Neural cell (in vitro differentiated cells): Measurements from ENCODE around the gene CLC. TPM values are rescaled to one million over a fixed set of nuclear protein-coding genes. Genes with fewer than 3 reads are reported as not detected.

Experiments used
- H2AFZ ChIP-seq: fragments of 200-600, 300-800 bp; sonication (generic), shearing (Covaris generic); 2 replicates; pipeline ENCODE4 v1.6.0; 2014; ENCODE audit warnings: low read depth, mild to moderate bottlenecking, antibody characterized with exemption, low read length, moderate library complexity
- H3F3A ChIP-seq: fragments of 200-600 bp; shearing (Covaris generic); 2 replicates; pipeline ENCODE4 v1.6.1; 2016; ENCODE audit warnings: mild to moderate bottlenecking, moderate library complexity, mixed read lengths, antibody characterized with exemption, low read length; ENCODE audit not compliant: insufficient read depth, poor library complexity, severe bottlenecking
- H3K27ac ChIP-seq: fragments of 200-600, 300-800 bp; sonication (generic), shearing (Covaris generic); 2 replicates; pipeline ENCODE4 v1.5.1; 2014; ENCODE audit warnings: mild to moderate bottlenecking, low read length, moderate library complexity
- H3K27me3 ChIP-seq: fragments of 300-800, 200-600 bp; sonication (generic), shearing (Covaris generic); 2 replicates; pipeline ENCODE4 v1.6.0; 2014; ENCODE audit warnings: mild to moderate bottlenecking, low read depth, low read length, moderate library complexity; ENCODE audit not compliant: insufficient read depth
- H3K36me3 ChIP-seq: fragments of 300-800, 200-600 bp; sonication (generic), shearing (Covaris generic); 2 replicates; pipeline ENCODE4 v1.5.1; 2014; ENCODE audit warnings: mild to moderate bottlenecking, antibody characterized with exemption, low read length, moderate library complexity; ENCODE audit not compliant: insufficient read depth
- H3K4me2 ChIP-seq: fragments of 300-800, 200-600 bp; sonication (generic), shearing (Covaris generic); 2 replicates; pipeline ENCODE4 v1.6.0; 2014; ENCODE audit warnings: mild to moderate bottlenecking, low read length
- H3K4me3 ChIP-seq: fragments of 300-800, 200-600 bp; sonication (generic), shearing (Covaris generic); 2 replicates; pipeline ENCODE4 v1.5.1; 2014; ENCODE audit warnings: mild to moderate bottlenecking, low read length, moderate library complexity
- H3K79me2 ChIP-seq: fragments of 200-600 bp; shearing (Covaris generic); replicated peaks from 2 replicates; pipeline ENCODE4 v1.6.0; 2014; ENCODE audit warnings: mild to moderate bottlenecking, low read length, moderate library complexity; ENCODE audit not compliant: insufficient read depth
- H3K9ac ChIP-seq: fragments of 300-800, 200-600 bp; sonication (generic), shearing (Covaris generic); 2 replicates; pipeline ENCODE4 v1.6.1; 2016; ENCODE audit warnings: mild to moderate bottlenecking, low read length, mixed read lengths
- H3K9me2 ChIP-seq: fragments of 200-600 bp; shearing (Covaris generic); 2 replicates; pipeline ENCODE4 v1.6.1; 2016; ENCODE audit warnings: mild to moderate bottlenecking, low read length, mixed read lengths; ENCODE audit not compliant: insufficient read depth
- H3K9me3 ChIP-seq: fragments of 200-600, 300-800 bp; sonication (generic), shearing (Covaris generic); 2 replicates; pipeline ENCODE4 v1.6.1; 2016; ENCODE audit warnings: mild to moderate bottlenecking, mixed run types, low read length, moderate library complexity, mixed read lengths
- H4K20me1 ChIP-seq: fragments of 200-600 bp; shearing (Covaris generic); 2 replicates; pipeline ENCODE4 v1.6.1; 2016; ENCODE audit warnings: mild to moderate bottlenecking, mixed run types; ENCODE audit not compliant: insufficient read depth
- EP300 ChIP-seq: fragments of 450-650 bp; conservative IDR thresholded peaks from 2 replicates; pipeline ENCODE4 v1.6.1; 2014; ENCODE audit warnings: antibody characterized with exemption, mild to moderate bottlenecking, moderate library complexity; ENCODE audit not compliant: poor library complexity, severe bottlenecking
- EZH2 ChIP-seq: fragments of 200-600, 300-800 bp; shearing (Covaris generic), sonication (generic); IDR thresholded peaks from 2 replicates; pipeline ENCODE4 v1.6.1; 2014; ENCODE audit warnings: antibody characterized with exemption, low read length, borderline replicate concordance, mild to moderate bottlenecking; ENCODE audit not compliant: insufficient read depth, poor library complexity, severe bottlenecking
- POLR2AphosphoS5 ChIP-seq: IDR thresholded peaks from 2 replicates; pipeline ENCODE4 v1.6.1; 2012
- RAD21 ChIP-seq: fragments of 450-650 bp; conservative IDR thresholded peaks from 2 replicates; pipeline ENCODE4 v1.6.1; 2014; ENCODE audit warnings: antibody characterized with exemption, mild to moderate bottlenecking, moderate library complexity
- SMC3 ChIP-seq: fragments of 450-650 bp; conservative IDR thresholded peaks from 2 replicates; pipeline ENCODE4 v1.6.1; 2014; ENCODE audit warnings: antibody characterized with exemption, mild to moderate bottlenecking, moderate library complexity; ENCODE audit not compliant: poor library complexity
- TAF1 ChIP-seq: IDR thresholded peaks from 2 replicates; pipeline ENCODE4 v1.6.1; 2012; ENCODE audit warnings: low read depth
- polyA plus RNA-seq: library from polyadenylated mRNA; depleted of rRNA; stranded (reverse); fragments of >200 nt; gene quantifications from 2 replicates; pipeline ENCODE4 v1.2.3, GENCODE V29; 2014
- TF ChIP-seq, protein P1 (sequence below): fragments of 450-650 bp; IDR thresholded peaks from 2 replicates; pipeline ENCODE4 v1.5.1; 2014; ENCODE audit warnings: antibody characterized with exemption, mild to moderate bottlenecking, moderate library complexity; ENCODE audit not compliant: poor library complexity, severe bottlenecking
- TF ChIP-seq, protein P2 (sequence below): IDR thresholded peaks from 2 replicates; pipeline ENCODE4 v1.6.1; 2012; ENCODE audit warnings: borderline replicate concordance

CLC gene
- polyA plus RNA-seq, 1 donor from 2014 or later: 1.1 TPM

DNA sequence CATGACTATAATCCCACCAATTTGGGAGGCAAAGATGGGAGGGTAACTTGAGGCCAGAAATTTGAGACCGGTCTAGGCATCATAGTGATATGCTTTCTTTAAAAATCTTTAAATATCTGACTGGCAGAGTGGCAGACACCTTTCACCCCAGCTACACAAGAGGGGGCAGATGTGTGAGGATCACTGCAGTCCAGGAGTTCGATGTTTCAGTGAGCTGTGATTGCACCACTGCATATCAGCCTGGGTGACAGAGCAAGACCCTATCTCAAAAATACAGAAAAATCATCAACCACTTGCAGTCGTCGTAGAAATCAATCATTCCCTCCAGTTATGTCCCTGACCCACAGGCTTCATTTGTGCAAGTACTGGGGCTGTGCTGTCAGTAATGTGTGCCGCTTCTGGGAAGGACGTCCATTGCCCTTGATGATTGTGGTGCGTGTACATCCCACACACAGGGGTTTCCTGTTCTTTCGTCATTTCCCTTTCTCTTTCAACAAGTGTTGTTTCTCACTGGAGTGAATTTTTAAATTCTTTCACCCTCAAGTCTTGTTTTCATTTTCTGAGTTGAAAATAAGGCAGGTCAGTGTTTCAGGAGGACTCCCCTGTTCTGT is 32.1 kb downstream of the CLC start:
- Histone ChIP-seq H3K79me2 (no peaks in the 10 kb centered on the region), H3K4me3 (no peak overlapping the region), H3K9me2 (no peaks in the 10 kb centered on the region), H3K36me3 (no peaks in the 10 kb centered on the region), H3K9ac (no peak overlapping the region), H3K27ac (no peak overlapping the region), H3K27me3 (no peaks in the 10 kb centered on the region), H3F3A (no peaks in the 10 kb centered on the region), H3K4me2 (no peak overlapping the region), H3K9me3 (no peaks in the 10 kb centered on the region), H4K20me1 (no peaks in the 10 kb centered on the region), H2AFZ (no peak overlapping the region)
- no peak for TF ChIP-seq EZH2
- TF ChIP-seq SMC3: no peak
- TF ChIP-seq, protein P1, sequence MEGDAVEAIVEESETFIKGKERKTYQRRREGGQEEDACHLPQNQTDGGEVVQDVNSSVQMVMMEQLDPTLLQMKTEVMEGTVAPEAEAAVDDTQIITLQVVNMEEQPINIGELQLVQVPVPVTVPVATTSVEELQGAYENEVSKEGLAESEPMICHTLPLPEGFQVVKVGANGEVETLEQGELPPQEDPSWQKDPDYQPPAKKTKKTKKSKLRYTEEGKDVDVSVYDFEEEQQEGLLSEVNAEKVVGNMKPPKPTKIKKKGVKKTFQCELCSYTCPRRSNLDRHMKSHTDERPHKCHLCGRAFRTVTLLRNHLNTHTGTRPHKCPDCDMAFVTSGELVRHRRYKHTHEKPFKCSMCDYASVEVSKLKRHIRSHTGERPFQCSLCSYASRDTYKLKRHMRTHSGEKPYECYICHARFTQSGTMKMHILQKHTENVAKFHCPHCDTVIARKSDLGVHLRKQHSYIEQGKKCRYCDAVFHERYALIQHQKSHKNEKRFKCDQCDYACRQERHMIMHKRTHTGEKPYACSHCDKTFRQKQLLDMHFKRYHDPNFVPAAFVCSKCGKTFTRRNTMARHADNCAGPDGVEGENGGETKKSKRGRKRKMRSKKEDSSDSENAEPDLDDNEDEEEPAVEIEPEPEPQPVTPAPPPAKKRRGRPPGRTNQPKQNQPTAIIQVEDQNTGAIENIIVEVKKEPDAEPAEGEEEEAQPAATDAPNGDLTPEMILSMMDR: no peak

DNA sequence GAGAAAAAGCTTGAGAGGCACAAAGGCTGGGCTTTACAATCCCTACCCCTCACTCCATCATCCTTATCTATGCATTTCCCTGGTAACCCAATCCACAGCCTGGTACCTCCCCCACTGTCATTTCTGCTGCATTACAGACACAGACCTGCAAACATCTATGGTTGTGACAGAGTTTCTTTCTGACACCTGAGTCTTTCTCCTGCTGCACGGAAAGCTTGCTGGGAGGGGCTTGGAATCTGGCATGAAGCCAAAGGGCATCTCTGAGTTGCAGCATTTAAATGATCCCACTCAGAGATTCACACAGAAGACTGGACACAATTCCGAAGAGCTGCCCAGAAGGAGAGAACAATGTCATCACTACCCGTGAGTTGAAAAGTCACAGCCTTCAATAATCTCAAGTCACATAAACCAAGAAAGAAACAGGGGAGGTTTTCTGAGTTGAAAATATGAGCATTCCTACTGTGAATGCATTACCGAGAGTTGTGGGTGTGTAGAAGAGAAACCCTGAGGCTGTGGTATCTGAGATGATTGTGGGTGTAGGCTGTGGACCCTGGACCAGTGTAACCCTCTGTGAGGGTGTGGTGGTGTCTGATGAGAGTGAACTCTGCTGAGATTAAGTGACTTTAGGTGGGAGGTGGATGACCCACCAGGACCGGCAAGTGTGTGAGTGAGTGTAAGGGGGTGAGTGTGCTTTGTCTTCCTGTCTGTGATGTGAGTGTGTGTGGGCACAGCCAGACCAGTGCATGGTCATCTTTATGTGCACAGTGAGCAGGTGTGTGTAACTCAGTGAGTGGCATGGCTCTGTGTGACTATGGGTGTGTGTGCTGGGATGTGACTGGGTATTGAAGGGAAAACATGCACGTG is 33.4 kb downstream of the CLC start, which contains the start of gene LGALS14:
Gene LGALS14, plus strand, starts transcription at position 301 of the 864 bp plus-strand sequence. Its CDS starts 48 bp downstream, at position 349.
- Histone ChIP-seq H3K4me2 (no peak within 1 kb of the TSS), H2AFZ (no peak within 1 kb of the TSS), H3K9ac (no peak within 1 kb of the TSS), H3K79me2 (no peaks in the 10 kb centered on the region), H3K36me3 (no peaks in the 10 kb centered on the region), H3K9me3 (no peaks in the 10 kb centered on the region), H3K9me2 (no peaks in the 10 kb centered on the region), H3F3A (no peaks in the 10 kb centered on the region), H3K27me3 (no peaks in the 10 kb centered on the region), H4K20me1 (no peaks in the 10 kb centered on the region), H3K27ac (no peak within 1 kb of the TSS), H3K4me3 (no peak within 1 kb of the TSS)
- TF ChIP-seq EZH2 (no peak), EP300 (no peak), TAF1 (no peak)
- TF ChIP-seq, protein P1: no peak

DNA sequence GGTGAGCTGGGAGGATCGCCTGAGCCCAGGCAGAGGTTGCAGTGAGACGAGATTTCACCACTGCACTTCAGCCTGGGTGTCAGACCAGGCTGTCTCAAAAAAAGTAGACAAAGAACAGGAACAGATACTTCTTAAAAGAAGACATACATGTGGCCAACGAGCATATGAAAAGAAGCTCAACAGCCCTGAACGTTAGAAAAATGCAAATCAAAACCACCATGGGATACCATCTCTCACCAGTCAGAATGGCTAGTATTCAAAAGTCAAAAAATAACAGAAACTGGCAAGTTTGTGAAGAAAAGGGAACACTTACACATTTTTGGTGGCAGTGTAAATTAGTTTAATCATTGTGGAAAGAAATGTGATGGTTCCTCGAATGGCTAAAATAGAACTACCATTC is 36.5 kb downstream of the CLC start:
- H3K27me3 ChIP-seq: no peaks in the 10 kb centered on the region
- H3F3A ChIP-seq: no peaks in the 10 kb centered on the region
- H3K9me2 ChIP-seq: no peaks in the 10 kb centered on the region
- H3K9ac ChIP-seq: no peak overlapping the region
- TF ChIP-seq SMC3 (no peak), TAF1 (no peak), EZH2 (no peak), RAD21 (no peak), POLR2AphosphoS5 (no peak)
- TF ChIP-seq, protein P2, sequence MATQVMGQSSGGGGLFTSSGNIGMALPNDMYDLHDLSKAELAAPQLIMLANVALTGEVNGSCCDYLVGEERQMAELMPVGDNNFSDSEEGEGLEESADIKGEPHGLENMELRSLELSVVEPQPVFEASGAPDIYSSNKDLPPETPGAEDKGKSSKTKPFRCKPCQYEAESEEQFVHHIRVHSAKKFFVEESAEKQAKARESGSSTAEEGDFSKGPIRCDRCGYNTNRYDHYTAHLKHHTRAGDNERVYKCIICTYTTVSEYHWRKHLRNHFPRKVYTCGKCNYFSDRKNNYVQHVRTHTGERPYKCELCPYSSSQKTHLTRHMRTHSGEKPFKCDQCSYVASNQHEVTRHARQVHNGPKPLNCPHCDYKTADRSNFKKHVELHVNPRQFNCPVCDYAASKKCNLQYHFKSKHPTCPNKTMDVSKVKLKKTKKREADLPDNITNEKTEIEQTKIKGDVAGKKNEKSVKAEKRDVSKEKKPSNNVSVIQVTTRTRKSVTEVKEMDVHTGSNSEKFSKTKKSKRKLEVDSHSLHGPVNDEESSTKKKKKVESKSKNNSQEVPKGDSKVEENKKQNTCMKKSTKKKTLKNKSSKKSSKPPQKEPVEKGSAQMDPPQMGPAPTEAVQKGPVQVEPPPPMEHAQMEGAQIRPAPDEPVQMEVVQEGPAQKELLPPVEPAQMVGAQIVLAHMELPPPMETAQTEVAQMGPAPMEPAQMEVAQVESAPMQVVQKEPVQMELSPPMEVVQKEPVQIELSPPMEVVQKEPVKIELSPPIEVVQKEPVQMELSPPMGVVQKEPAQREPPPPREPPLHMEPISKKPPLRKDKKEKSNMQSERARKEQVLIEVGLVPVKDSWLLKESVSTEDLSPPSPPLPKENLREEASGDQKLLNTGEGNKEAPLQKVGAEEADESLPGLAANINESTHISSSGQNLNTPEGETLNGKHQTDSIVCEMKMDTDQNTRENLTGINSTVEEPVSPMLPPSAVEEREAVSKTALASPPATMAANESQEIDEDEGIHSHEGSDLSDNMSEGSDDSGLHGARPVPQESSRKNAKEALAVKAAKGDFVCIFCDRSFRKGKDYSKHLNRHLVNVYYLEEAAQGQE: no peak
- H3K36me3 ChIP-seq: no peaks in the 10 kb centered on the region
- H3K4me3 ChIP-seq: no peak overlapping the region
- no peaks in the 10 kb centered on the region for H3K79me2 ChIP-seq
- H2AFZ ChIP-seq: no peak overlapping the region
- no peak overlapping the region for H3K4me2 ChIP-seq
- H3K9me3 ChIP-seq: no peaks in the 10 kb centered on the region
- H4K20me1 ChIP-seq: no peaks in the 10 kb centered on the region
- no peak overlapping the region for H3K27ac ChIP-seq
